GM19372 (cell line): ENCODE measurements around the gene MSGN1.

Experiments used
- ATAC-seq: cut with Tn5 transposase; IDR thresholded peaks from one replicate; pipeline ENCODE4 v1.9.1; 2021; ENCODE audit warnings: mild to moderate bottlenecking, low read depth, moderate library complexity; ENCODE audit not compliant: unreplicated experiment

The MSGN1 gene

GRCh38 chr2:17816396-17817245 lies at the start of gene MSGN1:
TSS of gene MSGN1 (plus strand) at chr2:17816460. CDS start at chr2:17816519, 59 bp downstream.
- no peak for ATAC-seq

GRCh38 chr2:17768894-17769293 lies 47.4 kb upstream of the MSGN1 start:
- ATAC-seq: no peak

- no peak for ATAC-seq
Observed at GRCh38 chr2:17771956-17772355, 44.3 kb upstream of the MSGN1 start.

- no peak for ATAC-seq
Observed at GRCh38 chr2:17772532-17772931, 43.7 kb upstream of the MSGN1 start.

- ATAC-seq: no peak
Observed at GRCh38 chr2:17780546-17780945, 35.7 kb upstream of the MSGN1 start.

- ATAC-seq: no peak
Observed at GRCh38 chr2:17781482-17781881, 34.8 kb upstream of the MSGN1 start.

GRCh38 chr2:17786727-17787126 lies 29.5 kb upstream of the MSGN1 start:
- no peak for ATAC-seq

GRCh38 chr2:17788773-17789172 lies 27.5 kb upstream of the MSGN1 start:
- ATAC-seq: no peak

GRCh38 chr2:17790536-17790935 lies 25.7 kb upstream of the MSGN1 start:
- no peak for ATAC-seq

GRCh38 chr2:17791121-17791816 lies 25.0 kb upstream of the MSGN1 start:
- ATAC-seq: no peak

- ATAC-seq: no peak
Observed at GRCh38 chr2:17791817-17792130, 24.5 kb upstream of the MSGN1 start.

GRCh38 chr2:17792515-17792914 lies 23.7 kb upstream of the MSGN1 start:
- ATAC-seq: no peak

GRCh38 chr2:17793296-17793695 lies 23.0 kb upstream of the MSGN1 start:
- ATAC-seq: no peak

- ATAC-seq: no peak
Observed at GRCh38 chr2:17793803-17794354, 22.4 kb upstream of the MSGN1 start.

- no peak for ATAC-seq
Observed at GRCh38 chr2:17795309-17795708, 21.0 kb upstream of the MSGN1 start.

GRCh38 chr2:17798338-17798737 lies 17.9 kb upstream of the MSGN1 start:
- ATAC-seq: no peak

- no peak for ATAC-seq
Observed at GRCh38 chr2:17799301-17800120, 16.7 kb upstream of the MSGN1 start.

- no peak for ATAC-seq
Observed at GRCh38 chr2:17800219-17800618, 16.0 kb upstream of the MSGN1 start.

- no peak for ATAC-seq
Observed at GRCh38 chr2:17800693-17801458, 15.4 kb upstream of the MSGN1 start.

- no peak for ATAC-seq
Observed at GRCh38 chr2:17803497-17803896, 12.8 kb upstream of the MSGN1 start.
